ENCODE data around the gene FCRLB.

Gene FCRLB

DNA sequence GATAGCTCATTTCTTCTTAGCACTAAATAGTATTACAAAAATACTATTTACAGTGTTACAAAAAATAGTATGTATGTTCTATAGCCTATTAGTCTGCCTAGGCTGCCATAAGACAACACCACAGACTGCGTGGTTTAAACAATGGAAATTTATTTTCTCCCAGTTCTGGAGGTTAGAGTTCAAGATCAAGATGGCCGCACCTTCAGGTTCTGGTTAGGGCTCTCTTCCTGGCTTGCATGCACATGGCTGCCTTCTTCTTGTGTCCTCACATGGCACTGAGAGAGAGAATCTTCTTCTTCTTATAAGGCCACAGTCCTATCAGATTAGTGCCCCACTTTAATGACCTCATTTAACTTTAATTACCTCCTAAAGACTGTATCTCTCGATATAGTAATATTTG, 48.9 kb downstream of the FCRLB start:
- no peak overlapping the region for H3K27ac ChIP-seq (ENCODE audit: extremely low read depth, low read depth, low read length)
- no peak overlapping the region for H3K4me3 ChIP-seq (ENCODE audit: low read depth, low read length)
- H3K9me3 ChIP-seq (ENCODE audit: control insufficient read depth, insufficient read depth, low read depth, low read length): no peaks in the 10 kb centered on the region
- CTCF ChIA-PET: interaction anchor here (1.4 kb wide), 1 partner anchor 22 kb away, joined by 3 read pairs; no protein-coding TSS in a partner anchor
- no peaks in the 10 kb centered on the region; a peak in 1 of 3 replicates for H3K36me3 ChIP-seq (ENCODE audit: control insufficient read depth in 2 of 2, insufficient read depth in 1 of 2, low read length in 2 of 2)
- POLR2A ChIA-PET: no interaction called here
- TF ChIP-seq ZNF658 (tag by site-specific recombination; IDR thresholded peaks at IDR 0.05) (no peak), ZSCAN23 (tag by site-specific recombination; IDR thresholded peaks at IDR 0.05) (no peak), ZBTB1 (tag by site-specific recombination; IDR thresholded peaks at IDR 0.05) (no peak), ZNF239 (tag by site-specific recombination; IDR thresholded peaks at IDR 0.05) (no peak), REST (tag by site-specific recombination; IDR thresholded peaks at IDR 0.05) (no peak), GLIS2 (tag by site-specific recombination; IDR thresholded peaks at IDR 0.05) (no peak), MZF1 (tag by site-specific recombination; IDR thresholded peaks at IDR 0.05; ENCODE audit: borderline replicate concordance) (no peak), ZNF654 (tag by site-specific recombination; IDR thresholded peaks at IDR 0.05; ENCODE audit: low read depth) (no peak), ZNF501 (tag by site-specific recombination; IDR thresholded peaks at IDR 0.05) (no peak), ZNF114 (tag by site-specific recombination; IDR thresholded peaks at IDR 0.05) (no peak)
- TF ChIP-seq, protein P1, sequence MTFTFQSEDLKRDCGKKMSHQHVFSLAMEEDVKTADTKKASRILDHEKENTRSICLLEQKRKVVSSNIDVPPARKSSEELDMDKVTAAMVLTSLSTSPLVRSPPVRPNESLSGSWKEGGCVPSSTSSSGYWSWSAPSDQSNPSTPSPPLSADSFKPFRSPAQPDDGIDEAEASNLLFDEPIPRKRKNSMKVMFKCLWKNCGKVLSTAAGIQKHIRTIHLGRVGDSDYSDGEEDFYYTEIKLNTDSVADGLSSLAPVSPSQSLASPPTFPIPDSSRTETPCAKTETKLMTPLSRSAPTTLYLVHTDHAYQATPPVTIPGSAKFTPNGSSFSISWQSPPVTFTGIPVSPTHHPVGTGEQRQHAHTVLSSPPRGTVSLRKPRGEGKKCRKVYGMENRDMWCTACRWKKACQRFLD (tag by site-specific recombination; IDR thresholded peaks at IDR 0.05): no peak
- TF ChIP-seq, protein P2, sequence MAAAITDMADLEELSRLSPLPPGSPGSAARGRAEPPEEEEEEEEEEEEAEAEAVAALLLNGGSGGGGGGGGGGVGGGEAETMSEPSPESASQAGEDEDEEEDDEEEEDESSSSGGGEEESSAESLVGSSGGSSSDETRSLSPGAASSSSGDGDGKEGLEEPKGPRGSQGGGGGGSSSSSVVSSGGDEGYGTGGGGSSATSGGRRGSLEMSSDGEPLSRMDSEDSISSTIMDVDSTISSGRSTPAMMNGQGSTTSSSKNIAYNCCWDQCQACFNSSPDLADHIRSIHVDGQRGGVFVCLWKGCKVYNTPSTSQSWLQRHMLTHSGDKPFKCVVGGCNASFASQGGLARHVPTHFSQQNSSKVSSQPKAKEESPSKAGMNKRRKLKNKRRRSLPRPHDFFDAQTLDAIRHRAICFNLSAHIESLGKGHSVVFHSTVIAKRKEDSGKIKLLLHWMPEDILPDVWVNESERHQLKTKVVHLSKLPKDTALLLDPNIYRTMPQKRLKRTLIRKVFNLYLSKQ (tag by site-specific recombination; IDR thresholded peaks at IDR 0.05; ENCODE audit: borderline replicate concordance): no peak
- TF ChIP-seq, protein P3, sequence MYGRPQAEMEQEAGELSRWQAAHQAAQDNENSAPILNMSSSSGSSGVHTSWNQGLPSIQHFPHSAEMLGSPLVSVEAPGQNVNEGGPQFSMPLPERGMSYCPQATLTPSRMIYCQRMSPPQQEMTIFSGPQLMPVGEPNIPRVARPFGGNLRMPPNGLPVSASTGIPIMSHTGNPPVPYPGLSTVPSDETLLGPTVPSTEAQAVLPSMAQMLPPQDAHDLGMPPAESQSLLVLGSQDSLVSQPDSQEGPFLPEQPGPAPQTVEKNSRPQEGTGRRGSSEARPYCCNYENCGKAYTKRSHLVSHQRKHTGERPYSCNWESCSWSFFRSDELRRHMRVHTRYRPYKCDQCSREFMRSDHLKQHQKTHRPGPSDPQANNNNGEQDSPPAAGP (tag by site-specific recombination; IDR thresholded peaks at IDR 0.05): no peak
- TF ChIP-seq, protein P4, sequence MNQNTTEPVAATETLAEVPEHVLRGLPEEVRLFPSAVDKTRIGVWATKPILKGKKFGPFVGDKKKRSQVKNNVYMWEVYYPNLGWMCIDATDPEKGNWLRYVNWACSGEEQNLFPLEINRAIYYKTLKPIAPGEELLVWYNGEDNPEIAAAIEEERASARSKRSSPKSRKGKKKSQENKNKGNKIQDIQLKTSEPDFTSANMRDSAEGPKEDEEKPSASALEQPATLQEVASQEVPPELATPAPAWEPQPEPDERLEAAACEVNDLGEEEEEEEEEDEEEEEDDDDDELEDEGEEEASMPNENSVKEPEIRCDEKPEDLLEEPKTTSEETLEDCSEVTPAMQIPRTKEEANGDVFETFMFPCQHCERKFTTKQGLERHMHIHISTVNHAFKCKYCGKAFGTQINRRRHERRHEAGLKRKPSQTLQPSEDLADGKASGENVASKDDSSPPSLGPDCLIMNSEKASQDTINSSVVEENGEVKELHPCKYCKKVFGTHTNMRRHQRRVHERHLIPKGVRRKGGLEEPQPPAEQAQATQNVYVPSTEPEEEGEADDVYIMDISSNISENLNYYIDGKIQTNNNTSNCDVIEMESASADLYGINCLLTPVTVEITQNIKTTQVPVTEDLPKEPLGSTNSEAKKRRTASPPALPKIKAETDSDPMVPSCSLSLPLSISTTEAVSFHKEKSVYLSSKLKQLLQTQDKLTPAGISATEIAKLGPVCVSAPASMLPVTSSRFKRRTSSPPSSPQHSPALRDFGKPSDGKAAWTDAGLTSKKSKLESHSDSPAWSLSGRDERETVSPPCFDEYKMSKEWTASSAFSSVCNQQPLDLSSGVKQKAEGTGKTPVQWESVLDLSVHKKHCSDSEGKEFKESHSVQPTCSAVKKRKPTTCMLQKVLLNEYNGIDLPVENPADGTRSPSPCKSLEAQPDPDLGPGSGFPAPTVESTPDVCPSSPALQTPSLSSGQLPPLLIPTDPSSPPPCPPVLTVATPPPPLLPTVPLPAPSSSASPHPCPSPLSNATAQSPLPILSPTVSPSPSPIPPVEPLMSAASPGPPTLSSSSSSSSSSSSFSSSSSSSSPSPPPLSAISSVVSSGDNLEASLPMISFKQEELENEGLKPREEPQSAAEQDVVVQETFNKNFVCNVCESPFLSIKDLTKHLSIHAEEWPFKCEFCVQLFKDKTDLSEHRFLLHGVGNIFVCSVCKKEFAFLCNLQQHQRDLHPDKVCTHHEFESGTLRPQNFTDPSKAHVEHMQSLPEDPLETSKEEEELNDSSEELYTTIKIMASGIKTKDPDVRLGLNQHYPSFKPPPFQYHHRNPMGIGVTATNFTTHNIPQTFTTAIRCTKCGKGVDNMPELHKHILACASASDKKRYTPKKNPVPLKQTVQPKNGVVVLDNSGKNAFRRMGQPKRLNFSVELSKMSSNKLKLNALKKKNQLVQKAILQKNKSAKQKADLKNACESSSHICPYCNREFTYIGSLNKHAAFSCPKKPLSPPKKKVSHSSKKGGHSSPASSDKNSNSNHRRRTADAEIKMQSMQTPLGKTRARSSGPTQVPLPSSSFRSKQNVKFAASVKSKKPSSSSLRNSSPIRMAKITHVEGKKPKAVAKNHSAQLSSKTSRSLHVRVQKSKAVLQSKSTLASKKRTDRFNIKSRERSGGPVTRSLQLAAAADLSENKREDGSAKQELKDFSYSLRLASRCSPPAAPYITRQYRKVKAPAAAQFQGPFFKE (tag by site-specific recombination; IDR thresholded peaks at IDR 0.05; ENCODE audit: borderline replicate concordance): no peak
- TF ChIP-seq, protein P5, sequence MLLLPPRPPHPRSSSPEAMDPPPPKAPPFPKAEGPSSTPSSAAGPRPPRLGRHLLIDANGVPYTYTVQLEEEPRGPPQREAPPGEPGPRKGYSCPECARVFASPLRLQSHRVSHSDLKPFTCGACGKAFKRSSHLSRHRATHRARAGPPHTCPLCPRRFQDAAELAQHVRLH (tag by site-specific recombination; IDR thresholded peaks at IDR 0.05): no peak
- no peaks in the 10 kb centered on the region for H3K4me1 ChIP-seq (ENCODE audit: control insufficient read depth, insufficient read depth, low read length)

Measured in HEK293 (cell line).